PC-9 (cell line): ENCODE data around the gene RHBDL1.

Source experiments
- CTCF ChIP-seq: fragments of 200-600 bp; sonication (generic); conservative IDR thresholded peaks from 2 replicates; pipeline ENCODE4 v1.6.1; 2017; ENCODE audit warnings: mixed run types, antibody characterized with exemption, mild to moderate bottlenecking, moderate library complexity
- EZH2 ChIP-seq: fragments of 200-600 bp; sonication (generic); IDR thresholded peaks from 2 replicates; pipeline ENCODE4 v1.8.0; 2017; ENCODE audit warnings: antibody characterized with exemption, low read depth

GRCh38 chr16:629833-630248, 45.6 kb upstream of the RHBDL1 start:
- TF ChIP-seq EZH2 (no peak), CTCF (no peak)
